DOHH2 (cell line): Measurements from ENCODE around the gene LHFPL6.
A peak's percentile ranks its signal among the peaks of the same experiment; 100 is the strongest.

Experiments
- H3F3A ChIP-seq: fragments of 200-600 bp; sonication (generic), shearing (Covaris generic); 2 replicates; pipeline ENCODE4 v1.6.0; 2016; ENCODE audit warnings: antibody characterized with exemption, mild to moderate bottlenecking; ENCODE audit not compliant: control insufficient read depth, insufficient read depth
- H3K27ac ChIP-seq: fragments of 200-600 bp; sonication (generic); 2 replicates; pipeline ENCODE4 v1.5.1; 2014; ENCODE audit warnings: low read depth, mild to moderate bottlenecking, low read length, moderate library complexity
- H3K27me3 ChIP-seq: fragments of 200-600 bp; sonication (generic); 2 replicates; pipeline ENCODE4 v1.6.1; 2014; ENCODE audit warnings: mild to moderate bottlenecking, low read length, mixed read lengths; ENCODE audit not compliant: control insufficient read depth
- H3K36me3 ChIP-seq: fragments of 200-600 bp; sonication (generic); 2 replicates; pipeline ENCODE4 v1.6.1; 2014; ENCODE audit warnings: mild to moderate bottlenecking, low read length, moderate library complexity, mixed read lengths; ENCODE audit not compliant: control insufficient read depth
- H3K4me1 ChIP-seq: fragments of 200-600 bp; sonication (generic); 2 replicates; pipeline ENCODE4 v1.6.1; 2014; ENCODE audit warnings: mild to moderate bottlenecking, low read length, mixed read lengths; ENCODE audit not compliant: control insufficient read depth
- H3K4me2 ChIP-seq: fragments of 200-600 bp; sonication (generic); 2 replicates; pipeline ENCODE4 v1.6.0; 2014; ENCODE audit warnings: mild to moderate bottlenecking, low read length, moderate library complexity
- H3K4me3 ChIP-seq: fragments of 200-600 bp; sonication (generic); 2 replicates; pipeline ENCODE4 v1.5.1; 2014; ENCODE audit warnings: mild to moderate bottlenecking, low read length, mixed read lengths
- H3K79me2 ChIP-seq: fragments of 200-600 bp; sonication (generic); 2 replicates; pipeline ENCODE4 v1.6.1; 2014; ENCODE audit warnings: mild to moderate bottlenecking, low read length, mixed read lengths; ENCODE audit not compliant: control insufficient read depth
- H3K9me2 ChIP-seq: fragments of 200-600 bp; sonication (generic); replicated peaks from 2 replicates; pipeline ENCODE4 v1.6.1; 2014; ENCODE audit warnings: mild to moderate bottlenecking, low read length, mixed read lengths; ENCODE audit not compliant: control insufficient read depth
- H3K9me3 ChIP-seq: fragments of 200-600 bp; sonication (generic); 2 replicates; pipeline ENCODE4 v1.6.1; 2014; ENCODE audit warnings: antibody characterized with exemption, low read length, mixed read lengths; ENCODE audit not compliant: control insufficient read depth, insufficient read depth
- H4K20me1 ChIP-seq: fragments of 200-600 bp; sonication (generic); 2 replicates; pipeline ENCODE4 v1.6.0; 2014; ENCODE audit warnings: low read depth, mild to moderate bottlenecking, antibody characterized with exemption, low read length, moderate library complexity; ENCODE audit not compliant: control insufficient read depth, insufficient read depth
- EZH2phosphoT487 ChIP-seq: fragments of 200-600 bp; sonication (generic); IDR thresholded peaks from 2 replicates; pipeline ENCODE4 v1.6.1; 2017; ENCODE audit warnings: borderline replicate concordance, mild to moderate bottlenecking, antibody characterized with exemption, low read length, moderate library complexity, mixed read lengths
- TF ChIP-seq, protein P1 (sequence below): fragments of 200-600 bp; sonication (generic); IDR thresholded peaks from one replicate; pipeline ENCODE4 v1.5.1; 2014; ENCODE audit warnings: antibody characterized with exemption, mild to moderate bottlenecking, low read depth, low read length; ENCODE audit not compliant: poor library complexity, severe bottlenecking

Gene LHFPL6

DNA sequence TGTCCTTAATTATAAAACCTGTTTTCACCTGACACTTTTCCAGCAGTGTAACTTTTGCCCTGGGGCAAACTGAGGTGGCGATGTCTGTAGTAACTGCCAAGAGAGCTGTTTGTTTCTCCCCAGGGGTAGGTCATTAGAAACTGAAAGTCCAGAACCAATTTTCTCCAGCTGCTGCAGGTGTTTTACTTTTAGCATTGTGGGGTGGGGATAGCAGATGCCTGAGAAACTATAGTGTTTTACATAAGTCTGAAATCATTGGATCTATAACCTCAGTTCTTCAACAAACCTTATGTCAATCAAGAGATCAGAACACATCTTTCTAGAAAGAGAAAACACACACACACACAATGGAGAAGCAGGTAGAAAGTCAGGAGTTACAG, 92.7 kb downstream of the LHFPL6 start:
- no peak overlapping the region for H3K27ac ChIP-seq
- H4K20me1 ChIP-seq = peaks cover 13% of the 10 kb centered on the region; the same call in 1 of the 2 replicates
- H3K4me2 ChIP-seq = 0 out of 2 replicates have a peak overlapping the region, but pooled peaks have one; percentile 5
- H3K4me1 ChIP-seq = peaks cover 32% of the 10 kb centered on the region
- no peaks in the 10 kb centered on the region for H3K27me3 ChIP-seq
- H3K79me2 ChIP-seq = peaks cover 40% of the 10 kb centered on the region
- TF ChIP-seq EZH2phosphoT487 = no peak
- H3K9me3 ChIP-seq = no peaks in the 10 kb centered on the region
- no peak overlapping the region for H3K4me3 ChIP-seq
- no peaks in the 10 kb centered on the region for H3K9me2 ChIP-seq
- no peaks in the 10 kb centered on the region for H3F3A ChIP-seq
- H3K36me3 ChIP-seq = no peaks in the 10 kb centered on the region

DNA sequence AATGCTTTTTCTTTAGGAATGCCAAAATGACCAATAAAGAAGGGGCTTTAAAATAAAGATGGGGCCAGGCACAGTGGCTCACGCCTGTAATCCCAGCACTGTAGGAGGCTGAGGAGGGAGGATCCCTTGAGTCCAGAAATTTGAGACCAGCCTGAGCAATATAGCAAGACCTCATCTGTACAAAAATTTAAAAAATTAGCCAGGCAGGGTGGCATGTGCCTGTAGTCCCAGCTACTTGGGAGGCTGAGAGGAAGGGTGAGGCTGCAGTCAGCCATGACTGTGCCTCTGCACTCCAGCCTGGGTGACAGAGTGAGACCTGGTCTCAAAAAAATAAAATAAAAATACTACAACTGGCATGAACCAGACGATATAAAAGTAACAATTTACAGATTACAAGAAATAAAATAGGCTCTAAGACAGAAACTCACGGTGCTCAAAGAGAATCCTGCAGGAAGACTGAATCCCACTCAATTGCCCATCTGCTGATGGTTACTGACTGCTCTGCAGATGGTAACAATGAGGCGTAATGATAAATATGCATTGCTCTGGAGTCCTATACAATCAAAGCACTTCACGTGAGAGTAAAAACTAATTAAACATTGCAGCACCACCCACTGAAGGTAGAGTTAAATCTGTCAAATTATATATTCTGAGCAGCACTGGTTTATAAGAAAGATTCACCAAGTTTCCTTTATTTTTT, 93.2 kb downstream of the LHFPL6 start:
- Histone ChIP-seq H3K4me2 (0 out of 2 replicates have a peak overlapping the region, but pooled peaks have one; percentile 5), H3K4me1 (peaks cover 37% of the 10 kb centered on the region), H4K20me1 (peaks cover 8% of the 10 kb centered on the region; the same call in 1 of the 2 replicates), H3K9me3 (no peaks in the 10 kb centered on the region), H3K36me3 (no peaks in the 10 kb centered on the region), H3K27me3 (no peaks in the 10 kb centered on the region), H3K79me2 (peaks cover 39% of the 10 kb centered on the region), H3F3A (no peaks in the 10 kb centered on the region), H3K27ac (no peak overlapping the region), H3K4me3 (no peak overlapping the region), H3K9me2 (no peaks in the 10 kb centered on the region)
- no peak for TF ChIP-seq EZH2phosphoT487
- TF ChIP-seq, protein P1, sequence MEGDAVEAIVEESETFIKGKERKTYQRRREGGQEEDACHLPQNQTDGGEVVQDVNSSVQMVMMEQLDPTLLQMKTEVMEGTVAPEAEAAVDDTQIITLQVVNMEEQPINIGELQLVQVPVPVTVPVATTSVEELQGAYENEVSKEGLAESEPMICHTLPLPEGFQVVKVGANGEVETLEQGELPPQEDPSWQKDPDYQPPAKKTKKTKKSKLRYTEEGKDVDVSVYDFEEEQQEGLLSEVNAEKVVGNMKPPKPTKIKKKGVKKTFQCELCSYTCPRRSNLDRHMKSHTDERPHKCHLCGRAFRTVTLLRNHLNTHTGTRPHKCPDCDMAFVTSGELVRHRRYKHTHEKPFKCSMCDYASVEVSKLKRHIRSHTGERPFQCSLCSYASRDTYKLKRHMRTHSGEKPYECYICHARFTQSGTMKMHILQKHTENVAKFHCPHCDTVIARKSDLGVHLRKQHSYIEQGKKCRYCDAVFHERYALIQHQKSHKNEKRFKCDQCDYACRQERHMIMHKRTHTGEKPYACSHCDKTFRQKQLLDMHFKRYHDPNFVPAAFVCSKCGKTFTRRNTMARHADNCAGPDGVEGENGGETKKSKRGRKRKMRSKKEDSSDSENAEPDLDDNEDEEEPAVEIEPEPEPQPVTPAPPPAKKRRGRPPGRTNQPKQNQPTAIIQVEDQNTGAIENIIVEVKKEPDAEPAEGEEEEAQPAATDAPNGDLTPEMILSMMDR = no peak

GRCh38 chr13:39506559-39507390, 96.2 kb downstream of the LHFPL6 start:
- Histone ChIP-seq H3K27ac (no peak overlapping the region), H3K9me3 (no peaks in the 10 kb centered on the region), H3K36me3 (no peaks in the 10 kb centered on the region), H3K27me3 (no peaks in the 10 kb centered on the region), H3K4me3 (no peak overlapping the region), H3F3A (no peaks in the 10 kb centered on the region), H3K4me2 (no peak overlapping the region), H3K4me1 (peaks cover 42% of the 10 kb centered on the region), H4K20me1 (peaks cover 4% of the 10 kb centered on the region; the same call in 1 of the 2 replicates), H3K79me2 (peaks cover 39% of the 10 kb centered on the region), H3K9me2 (no peaks in the 10 kb centered on the region)
- no peak for TF ChIP-seq EZH2phosphoT487
- TF ChIP-seq, protein P1 = no peak
